RWPE2 (cell line): ENCODE data around the gene CYFIP2.
"Not testable (repeated sequence)": the region's sequence is repeated elsewhere in the genome, so short reads cannot be mapped to it uniquely, and the experiment has no call there.

Experiments used
- ATAC-seq: fragments of 200-7000 bp; cut with Tn5 transposase; 3 replicates; pipeline ENCODE4 v1.9.1; 2021; ENCODE audit warnings: low read depth
- DNase-seq: peaks from one replicate; pipeline ENCODE4 v3.0.0-alpha.2; 2020; ENCODE audit warnings: low spot score
- H3K27ac ChIP-seq: fragments of 450-650 bp; 2 replicates; pipeline ENCODE4 v1.5.1; 2017; ENCODE audit warnings: mild to moderate bottlenecking; ENCODE audit not compliant: poor library complexity, severe bottlenecking
- H3K27me3 ChIP-seq: fragments of 250-450 bp; sonication (Bioruptor Pico); 2 replicates; pipeline ENCODE4 v1.5.1; 2021; ENCODE audit warnings: mild to moderate bottlenecking, moderate library complexity; ENCODE audit not compliant: insufficient read depth, poor library complexity, severe bottlenecking
- H3K36me3 ChIP-seq: fragments of 250-450 bp; sonication (Bioruptor Pico); 2 replicates; pipeline ENCODE4 v1.5.1; 2020; ENCODE audit warnings: low read depth, mild to moderate bottlenecking, moderate library complexity
- H3K4me1 ChIP-seq: fragments of 250-450 bp; sonication (Bioruptor Pico); 2 replicates; pipeline ENCODE4 v1.5.1; 2021; ENCODE audit warnings: mild to moderate bottlenecking, moderate library complexity; ENCODE audit not compliant: insufficient read depth, poor library complexity, severe bottlenecking
- H3K4me3 ChIP-seq: fragments of 250-450 bp; sonication (Bioruptor Pico); 2 replicates; pipeline ENCODE4 v1.5.1; 2021; ENCODE audit warnings: mild to moderate bottlenecking, moderate library complexity; ENCODE audit not compliant: severe bottlenecking
- H3K9me3 ChIP-seq: fragments of 250-450 bp; sonication (Bioruptor Pico); 2 replicates; pipeline ENCODE4 v1.5.1; 2021; ENCODE audit warnings: mild to moderate bottlenecking, moderate library complexity; ENCODE audit not compliant: severe bottlenecking
- TF ChIP-seq, protein P1 (sequence below): fragments of 450-650 bp; IDR thresholded peaks from one replicate; pipeline ENCODE4 v1.5.1; 2017; ENCODE audit warnings: mild to moderate bottlenecking, moderate library complexity; ENCODE audit not compliant: poor library complexity, severe bottlenecking

Gene CYFIP2

DNA sequence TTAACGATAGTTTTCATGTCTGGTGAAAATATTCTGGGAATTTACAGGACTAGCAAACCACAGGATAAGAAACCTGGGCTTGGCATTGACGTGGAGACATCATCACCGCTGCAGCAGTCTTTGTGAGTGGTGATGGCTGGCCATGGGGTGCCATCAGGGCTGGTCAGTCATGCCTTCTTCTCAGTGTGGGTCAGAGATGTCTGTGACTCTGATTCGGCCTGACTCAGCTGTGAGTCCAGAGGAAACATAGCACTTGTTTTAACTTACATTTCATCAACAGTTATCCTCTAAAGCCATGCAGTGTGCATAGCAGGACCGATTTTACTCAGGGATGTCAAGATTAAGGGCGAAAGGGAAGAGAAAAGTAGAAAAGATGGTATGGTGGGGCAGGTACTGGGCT, 33.2 kb upstream of the CYFIP2 start:
- TF ChIP-seq, protein P1, sequence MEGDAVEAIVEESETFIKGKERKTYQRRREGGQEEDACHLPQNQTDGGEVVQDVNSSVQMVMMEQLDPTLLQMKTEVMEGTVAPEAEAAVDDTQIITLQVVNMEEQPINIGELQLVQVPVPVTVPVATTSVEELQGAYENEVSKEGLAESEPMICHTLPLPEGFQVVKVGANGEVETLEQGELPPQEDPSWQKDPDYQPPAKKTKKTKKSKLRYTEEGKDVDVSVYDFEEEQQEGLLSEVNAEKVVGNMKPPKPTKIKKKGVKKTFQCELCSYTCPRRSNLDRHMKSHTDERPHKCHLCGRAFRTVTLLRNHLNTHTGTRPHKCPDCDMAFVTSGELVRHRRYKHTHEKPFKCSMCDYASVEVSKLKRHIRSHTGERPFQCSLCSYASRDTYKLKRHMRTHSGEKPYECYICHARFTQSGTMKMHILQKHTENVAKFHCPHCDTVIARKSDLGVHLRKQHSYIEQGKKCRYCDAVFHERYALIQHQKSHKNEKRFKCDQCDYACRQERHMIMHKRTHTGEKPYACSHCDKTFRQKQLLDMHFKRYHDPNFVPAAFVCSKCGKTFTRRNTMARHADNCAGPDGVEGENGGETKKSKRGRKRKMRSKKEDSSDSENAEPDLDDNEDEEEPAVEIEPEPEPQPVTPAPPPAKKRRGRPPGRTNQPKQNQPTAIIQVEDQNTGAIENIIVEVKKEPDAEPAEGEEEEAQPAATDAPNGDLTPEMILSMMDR, result no peak
- peak; percentile 29; the same call in 2 of the 3 replicates for ATAC-seq
- DNase-seq, result no peak
- H3K27ac ChIP-seq, result no peak overlapping the region
- H3K9me3 ChIP-seq, result no peaks in the 10 kb centered on the region
- H3K4me1 ChIP-seq, result peaks cover 3% of the 10 kb centered on the region
- no peaks in the 10 kb centered on the region for H3K27me3 ChIP-seq
- no peak overlapping the region for H3K4me3 ChIP-seq
- H3K36me3 ChIP-seq, result no peaks in the 10 kb centered on the region

DNA sequence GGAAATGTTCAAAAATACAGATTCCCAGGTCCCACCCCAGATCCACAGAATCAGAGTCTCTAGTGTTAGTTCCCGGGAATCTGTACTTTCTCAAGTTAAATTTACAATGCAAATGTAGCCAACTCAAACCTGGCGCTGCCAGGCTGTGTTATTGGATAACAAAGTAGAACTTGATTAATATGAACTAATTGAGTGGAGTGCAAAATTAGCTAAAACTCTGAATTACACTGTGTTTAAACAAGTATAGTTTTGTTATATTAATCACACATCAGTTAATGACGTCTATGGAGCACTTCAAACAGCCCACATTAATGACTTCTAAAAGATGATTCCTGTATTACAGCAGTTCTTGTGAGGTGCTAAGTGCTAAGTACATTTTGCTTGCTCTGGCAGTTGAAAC, 32.4 kb upstream of the CYFIP2 start:
- Histone ChIP-seq H3K9me3 (no peaks in the 10 kb centered on the region), H3K4me3 (no peak overlapping the region), H3K4me1 (peaks cover 3% of the 10 kb centered on the region), H3K36me3 (no peaks in the 10 kb centered on the region), H3K27me3 (no peaks in the 10 kb centered on the region), H3K27ac (no peak overlapping the region)
- no peak for DNase-seq
- ATAC-seq, result no peak
- TF ChIP-seq, protein P1, result no peak

DNA sequence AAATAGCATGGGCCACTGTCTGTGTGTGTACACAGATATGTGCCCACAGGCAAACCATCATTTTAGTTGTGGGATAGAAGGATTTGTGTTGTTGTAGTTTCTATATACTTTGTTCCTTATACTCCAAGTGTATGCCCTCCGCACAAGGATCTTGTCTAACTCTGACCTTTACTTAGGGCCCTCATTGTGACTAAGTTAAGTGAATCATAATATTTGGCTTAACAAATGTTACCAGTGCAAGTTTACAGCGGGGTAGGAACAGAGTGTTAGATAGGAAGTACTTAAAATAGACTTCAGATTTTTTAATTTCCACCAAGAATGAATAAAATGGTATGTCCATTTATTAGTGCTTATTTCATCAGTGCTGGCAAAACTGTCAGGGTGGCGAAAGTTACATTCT, 29.5 kb upstream of the CYFIP2 start:
- H3K9me3 ChIP-seq, result no peaks in the 10 kb centered on the region
- H3K4me1 ChIP-seq, result peaks cover 3% of the 10 kb centered on the region
- H3K27me3 ChIP-seq, result no peaks in the 10 kb centered on the region
- H3K4me3 ChIP-seq, result no peak overlapping the region
- no peaks in the 10 kb centered on the region for H3K36me3 ChIP-seq
- no peak for ATAC-seq
- DNase-seq, result no peak
- H3K27ac ChIP-seq, result no peak overlapping the region
- TF ChIP-seq, protein P1, result no peak

DNA sequence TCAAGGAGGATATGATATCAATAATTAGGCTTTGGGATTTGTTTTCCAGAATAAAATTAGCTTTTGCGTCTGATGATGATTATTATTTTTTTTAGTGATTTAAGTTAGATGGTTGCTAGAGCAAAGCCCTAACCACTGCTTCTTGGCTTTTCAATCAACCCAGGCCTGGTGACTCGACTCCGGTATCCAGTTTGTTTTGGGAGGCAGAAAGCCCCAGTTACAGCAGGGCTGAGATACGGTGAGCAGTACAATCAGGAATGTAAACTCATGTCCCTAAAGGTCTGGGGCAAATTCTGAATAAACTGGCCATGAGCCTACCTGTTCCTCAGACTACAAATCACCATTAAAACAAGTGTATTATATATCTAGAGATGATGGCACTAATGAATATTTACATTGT, 24.4 kb upstream of the CYFIP2 start:
- Histone ChIP-seq H3K27ac (no peak overlapping the region), H3K27me3 (no peaks in the 10 kb centered on the region), H3K4me1 (no peaks in the 10 kb centered on the region), H3K4me3 (no peak overlapping the region), H3K36me3 (no peaks in the 10 kb centered on the region), H3K9me3 (no peaks in the 10 kb centered on the region)
- ATAC-seq, result no peak
- DNase-seq, result no peak
- TF ChIP-seq, protein P1, result no peak

DNA sequence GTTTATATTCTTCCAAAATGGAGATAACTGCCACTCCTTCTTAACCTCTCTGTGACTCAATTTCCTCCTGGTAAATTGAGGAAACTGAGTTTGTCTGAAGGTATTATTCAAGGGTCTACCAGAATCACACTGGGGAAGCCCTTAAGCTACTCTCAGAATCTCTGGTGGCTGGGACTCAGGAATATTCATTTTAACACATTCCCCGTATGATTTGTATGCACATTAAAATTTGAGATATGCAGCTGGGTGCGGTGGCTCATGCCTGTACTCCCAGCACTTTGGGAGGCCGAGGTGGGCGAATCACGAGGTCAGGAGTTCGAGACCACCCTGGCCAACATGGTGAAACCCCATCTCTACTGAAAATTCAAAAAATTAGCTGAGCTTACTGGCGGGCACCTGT, 21.2 kb upstream of the CYFIP2 start:
- H3K36me3 ChIP-seq, H3K27me3 ChIP-seq, H3K4me3 ChIP-seq, DNase-seq, H3K4me1 ChIP-seq, ATAC-seq, H3K9me3 ChIP-seq, H3K27ac ChIP-seq: not testable (repeated sequence)
